GM19324 (cell line): Measurements from ENCODE around the gene TNPO2.

ENCODE experiments used
- ATAC-seq: cut with Tn5 transposase; IDR thresholded peaks from one replicate; pipeline ENCODE4 v1.9.1; 2021; ENCODE audit warnings: mild to moderate bottlenecking, moderate library complexity; ENCODE audit not compliant: unreplicated experiment, low FRiP score

Gene TNPO2

GRCh38 chr19:12655546-12655945, 68.2 kb downstream of the TNPO2 start:
- ATAC-seq = no peak

GRCh38 chr19:12652219-12652618, 71.5 kb downstream of the TNPO2 start:
- no peak for ATAC-seq

DNA sequence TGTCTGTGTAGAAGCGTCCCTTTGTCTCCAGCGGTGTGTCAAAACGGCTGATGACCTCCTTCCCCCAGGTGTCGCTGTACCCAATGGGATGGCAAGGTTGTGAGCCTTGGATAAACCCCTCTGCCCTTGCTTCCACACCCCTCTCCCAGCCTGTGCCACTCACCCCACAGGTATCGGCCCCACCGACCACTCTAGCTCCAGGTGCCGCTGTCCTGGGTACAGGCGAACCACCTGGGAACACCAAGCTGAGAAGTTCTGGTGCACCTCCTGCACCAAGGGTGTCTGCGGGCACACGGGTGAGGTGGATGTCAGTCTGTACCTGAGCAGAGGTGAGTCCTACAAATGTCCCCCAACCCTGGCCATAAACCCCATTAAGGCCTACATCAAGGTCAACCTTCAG, 73.8 kb downstream of the TNPO2 start:
- ATAC-seq = no peak
